IPS-18a (cell line): ENCODE measurements around the gene ARPIN.

ENCODE experiments used
- H3K27ac ChIP-seq: one replicate; pipeline ENCODE4 v1.5.1; 2013; ENCODE audit warnings: low read length
- H3K27me3 ChIP-seq: one replicate; pipeline ENCODE4 v1.6.1; 2013; ENCODE audit warnings: mild to moderate bottlenecking, low read length; ENCODE audit not compliant: control insufficient read depth, insufficient read depth
- H3K36me3 ChIP-seq: one replicate; pipeline ENCODE4 v1.6.1; 2013; ENCODE audit warnings: low read depth, low read length; ENCODE audit not compliant: control insufficient read depth
- H3K4me1 ChIP-seq: one replicate; pipeline ENCODE4 v1.6.1; 2013; ENCODE audit warnings: low read depth, low read length; ENCODE audit not compliant: control insufficient read depth
- H3K4me3 ChIP-seq: one replicate; pipeline ENCODE4 v1.5.1; 2013; ENCODE audit warnings: low read length
- H3K9ac ChIP-seq: one replicate; pipeline ENCODE4 v1.6.1; 2013; ENCODE audit warnings: mild to moderate bottlenecking, low read length, moderate library complexity
- H3K9me3 ChIP-seq: one replicate; pipeline ENCODE4 v1.6.1; 2013; ENCODE audit warnings: low read depth, low read length; ENCODE audit not compliant: control insufficient read depth

The ARPIN gene

GRCh38 chr15:89852342-89852995 lies 60.3 kb downstream of the ARPIN start:
- H3K27ac ChIP-seq = no peak overlapping the region
- H3K4me3 ChIP-seq = no peak overlapping the region
- no peaks in the 10 kb centered on the region for H3K36me3 ChIP-seq
- no peaks in the 10 kb centered on the region for H3K27me3 ChIP-seq
- H3K9me3 ChIP-seq = no peaks in the 10 kb centered on the region
- no peak overlapping the region for H3K9ac ChIP-seq
- no peaks in the 10 kb centered on the region for H3K4me1 ChIP-seq

- no peaks in the 10 kb centered on the region for H3K9me3 ChIP-seq
- H3K36me3 ChIP-seq = no peaks in the 10 kb centered on the region
- H3K4me1 ChIP-seq = no peaks in the 10 kb centered on the region
- H3K4me3 ChIP-seq = no peak overlapping the region
- H3K9ac ChIP-seq = no peak overlapping the region
- H3K27ac ChIP-seq = no peak overlapping the region
- no peaks in the 10 kb centered on the region for H3K27me3 ChIP-seq
These were observed 60.9 kb downstream of the ARPIN start for GRCh38 chr15:89851673-89852341.

- no peak overlapping the region for H3K4me3 ChIP-seq
- no peak overlapping the region for H3K27ac ChIP-seq
- no peaks in the 10 kb centered on the region for H3K36me3 ChIP-seq
These were observed 63.8 kb downstream of the ARPIN start for GRCh38 chr15:89848970-89849292.

GRCh38 chr15:89847101-89847500 lies 65.7 kb downstream of the ARPIN start:
- Histone ChIP-seq H3K27me3 (no peaks in the 10 kb centered on the region), H3K27ac (no peak overlapping the region), H3K9ac (no peak overlapping the region), H3K4me3 (no peak overlapping the region), H3K36me3 (no peaks in the 10 kb centered on the region), H3K9me3 (no peaks in the 10 kb centered on the region), H3K4me1 (no peaks in the 10 kb centered on the region)

More at GRCh38 chr15:89848970-89849292, 63.8 kb downstream of the ARPIN start:
- Histone ChIP-seq H3K9me3 (no peaks in the 10 kb centered on the region), H3K27me3 (no peaks in the 10 kb centered on the region), H3K4me1 (no peaks in the 10 kb centered on the region), H3K9ac (no peak overlapping the region)

- Histone ChIP-seq H3K4me1 (no peaks in the 10 kb centered on the region), H3K9ac (no peak overlapping the region), H3K27ac (no peak overlapping the region)
These were observed 67.4 kb downstream of the ARPIN start for GRCh38 chr15:89845305-89845893.

More at GRCh38 chr15:89845305-89845893, 67.4 kb downstream of the ARPIN start:
- Histone ChIP-seq H3K27me3 (no peaks in the 10 kb centered on the region), H3K9me3 (no peaks in the 10 kb centered on the region), H3K36me3 (no peaks in the 10 kb centered on the region), H3K4me3 (no peak overlapping the region)
